OCI-LY3 (cell line): ENCODE measurements around the gene ARVCF.

Experiments
- CTCF ChIP-seq: fragments of 200-600, 300-600 bp; sonication (generic); IDR thresholded peaks from 2 replicates; pipeline ENCODE4 v1.5.1; 2014; ENCODE audit warnings: antibody characterized with exemption, low read length, low read depth
- EZH2phosphoT487 ChIP-seq: fragments of 200-600 bp; shearing (Covaris generic); IDR thresholded peaks from 2 replicates; pipeline ENCODE4 v1.6.1; 2018; ENCODE audit warnings: antibody characterized with exemption, mixed run types, low read depth

GRCh38 chr22:20022231-20022977 is 5.8 kb upstream of the ARVCF start:
- TF ChIP-seq CTCF (no peak), EZH2phosphoT487 (no peak)
